Endothelial cell of umbilical vein (primary cell): ENCODE measurements around the gene LGI1. TPM values are rescaled to one million over a fixed set of nuclear protein-coding genes. Genes with fewer than 3 reads are reported as not detected.

Source experiments
- BruUV-seq: library from RNA; stranded (reverse); fragments of 400-500 nt; replicated peaks from 2 replicates; lab custom pipeline; 2021; lab: Mats Ljungman, UMichigan
- CTCF ChIA-PET: fragments of 300-600, 350-600 bp; sonication (Branson Sonifier 250); formaldehyde crosslinking; loops from one replicate; lab custom pipeline; 2021; ENCODE audit warnings: antibody characterized with exemption, inconsistent platforms; lab: Charles Lee
- POLR2A ChIA-PET: fragments of 300-600, 350-600 bp; sonication (Branson Sonifier 250); formaldehyde crosslinking; loops from one replicate; lab custom pipeline; 2021; ENCODE audit warnings: antibody characterized with exemption, inconsistent platforms; lab: Charles Lee
- DNase-seq: peaks from one replicate; pipeline ENCODE4 v3.0.0-alpha.2; 2011; ENCODE audit warnings: low read depth, low spot score
- FAIRE-seq: peaks from 2 replicates; lab custom pipeline; 2011; peaks lifted over from hg19 to GRCh38; lab: Jason Lieb, UNC
- H2AFZ ChIP-seq: 2 replicates; pipeline ENCODE4 v1.6.0; 2012; ENCODE audit warnings: low read depth, low read length, control low read depth, inconsistent platforms
- H3K27ac ChIP-seq: 2 replicates; pipeline ENCODE4 v1.5.1; 2011; ENCODE audit warnings: low read depth, mild to moderate bottlenecking, control low read depth, low read length, moderate library complexity; ENCODE audit not compliant: insufficient read depth
- H3K27me3 ChIP-seq, 2 experiments: 2 replicates each; pipeline versions ENCODE4 v1.6.0 to v1.6.1; 2011; ENCODE audit warnings: low read length in 2 of 2, mixed read lengths in 1 of 2; ENCODE audit not compliant: control insufficient read depth in 2 of 2, insufficient read depth in 2 of 2
- H3K36me3 ChIP-seq, 2 experiments: 2 replicates in 1 of 2; 3 replicates in 1 of 2; pipeline ENCODE4 v1.5.1; 2011; ENCODE audit warnings: low read length in 2 of 2, mild to moderate bottlenecking in 1 of 2, moderate library complexity in 1 of 2; ENCODE audit not compliant: control insufficient read depth in 2 of 2, insufficient read depth in 2 of 2; ENCODE audit errors: extremely low read depth in 1 of 2
- H3K4me1 ChIP-seq: 3 replicates; pipeline ENCODE4 v1.5.1; 2011; ENCODE audit warnings: mild to moderate bottlenecking, low read length; ENCODE audit not compliant: control insufficient read depth, insufficient read depth; ENCODE audit errors: extremely low read depth
- H3K4me2 ChIP-seq: 2 replicates; pipeline ENCODE4 v1.6.1; 2011; ENCODE audit warnings: low read length, control low read depth, mixed read lengths; ENCODE audit not compliant: insufficient read depth
- H3K4me3 ChIP-seq, 3 experiments: fragments of 200-600 bp in 1 of 3; sonication (generic), shearing (Covaris generic) in 1 of 3; replicated peaks in 1 of 3; 2 replicates each; pipeline ENCODE4 v1.5.1; 2011 to 2016; ENCODE audit warnings: control low read depth in 3 of 3, low read length in 3 of 3, mild to moderate bottlenecking in 2 of 3, inconsistent platforms in 1 of 3, low read depth in 1 of 3, moderate library complexity in 1 of 3; ENCODE audit not compliant: insufficient read depth in 1 of 3
- H3K79me2 ChIP-seq: 2 replicates; pipeline ENCODE4 v1.6.0; 2012; ENCODE audit warnings: low read length, inconsistent platforms; ENCODE audit not compliant: control insufficient read depth, insufficient read depth
- H3K9ac ChIP-seq: replicated peaks from 2 replicates; pipeline ENCODE3; 2011; ENCODE audit warnings: low read length, control low read depth; ENCODE audit not compliant: insufficient read depth; ENCODE audit errors: extremely low read depth
- H3K9me1 ChIP-seq: replicated peaks from 3 replicates; pipeline ENCODE4 v1.6.0; 2011; ENCODE audit warnings: mild to moderate bottlenecking, low read length; ENCODE audit not compliant: control insufficient read depth, insufficient read depth; ENCODE audit errors: extremely low read depth
- H3K9me3 ChIP-seq: replicated peaks from 2 replicates; pipeline ENCODE4 v1.5.1; 2012; ENCODE audit warnings: low read length, inconsistent platforms; ENCODE audit not compliant: control insufficient read depth, insufficient read depth
- H4K20me1 ChIP-seq: replicated peaks from 2 replicates; pipeline ENCODE3; 2011; ENCODE audit warnings: mild to moderate bottlenecking, low read length; ENCODE audit not compliant: control insufficient read depth, insufficient read depth; ENCODE audit errors: extremely low read depth
- EZH2 ChIP-seq: IDR thresholded peaks from 2 replicates; pipeline ENCODE4 v1.6.1; 2012; ENCODE audit warnings: borderline replicate concordance, low read depth, mild to moderate bottlenecking, moderate library complexity, low read length, inconsistent platforms; ENCODE audit not compliant: severe bottlenecking
- FOS ChIP-seq: IDR thresholded peaks from 2 replicates; pipeline ENCODE4 v1.6.1; 2011; ENCODE audit warnings: mild to moderate bottlenecking, low read length, moderate library complexity, borderline replicate concordance; ENCODE audit not compliant: insufficient read depth
- GATA2 ChIP-seq: IDR thresholded peaks from 2 replicates; pipeline ENCODE4 v1.7.0; 2011; ENCODE audit warnings: low read depth, mild to moderate bottlenecking, moderate library complexity, mixed read lengths, low read length; ENCODE audit not compliant: insufficient read length, insufficient read depth
- JUN ChIP-seq: IDR thresholded peaks from 2 replicates; pipeline ENCODE4 v1.6.1; 2011; ENCODE audit warnings: borderline replicate concordance, low read depth; ENCODE audit not compliant: insufficient read length, insufficient read depth
- MAX ChIP-seq: IDR thresholded peaks from 2 replicates; pipeline ENCODE4 v1.6.1; 2011; ENCODE audit not compliant: insufficient read depth, insufficient read length
- MYC ChIP-seq: IDR thresholded peaks from one replicate; pipeline ENCODE4 v1.6.1; 2011; ENCODE audit warnings: mild to moderate bottlenecking, low read depth, low read length
- POLR2A ChIP-seq: IDR thresholded peaks from 2 replicates; pipeline ENCODE4 v1.6.1; 2012; ENCODE audit warnings: low read depth, mild to moderate bottlenecking, control low read depth, low read length
- POLR2AphosphoS5 ChIP-seq: IDR thresholded peaks from 2 replicates; pipeline ENCODE4 v1.6.1; 2012; ENCODE audit warnings: low read depth, mild to moderate bottlenecking, control low read depth, low read length, moderate library complexity; ENCODE audit not compliant: insufficient read depth
- dilution Hi-C: fragments of 300-500 bp; cut with MboI; formaldehyde crosslinking; loops from one replicate; pipeline ENCODE4 v1.15.0; 2019; ENCODE audit warnings: low sequenced_read_pairs; ENCODE audit not compliant: extremely low pct_ligation_motif_present
- intact Hi-C: fragments of 100-400 bp; cut with micrococcal nuclease; formaldehyde crosslinking; loops from one replicate; pipeline ENCODE4 v1.10.0; 2022
- polyA plus RNA-seq, 4 experiments: library from polyadenylated mRNA; depleted of rRNA in 3 of 4; stranded (reverse) in 3 of 4; unstranded in 1 of 4; fragments of >200 nt; gene quantifications; 2 replicates each; pipeline versions ENCODE4 v1.2.1 to v1.2.3, GENCODE V29; 2011 to 2012; ENCODE audit warnings: missing spikeins in 1 of 4
- total RNA-seq: library from RNA; stranded (reverse); gene quantifications from 2 replicates; pipeline ENCODE4 v1.2.3, GENCODE V29; 2021
- TF ChIP-seq, protein P1 (sequence below), 2 donors: IDR thresholded peaks; 1 replicate in 1 of 2; 2 replicates in 1 of 2; pipeline ENCODE4 v1.5.1; 2011; ENCODE audit warnings: low read length in 2 of 2, mild to moderate bottlenecking in 2 of 2, moderate library complexity in 2 of 2, control low read depth in 1 of 2, inconsistent platforms in 1 of 2, low read depth in 1 of 2; ENCODE audit not compliant: insufficient read depth in 1 of 2; ENCODE audit errors: extremely low read depth in 1 of 2

Gene LGI1
- total and polyA plus RNA-seq, 2 donors (not counting 3 experiments of a cell fraction or from before 2014, with no cell fraction given) = not detected

GRCh38 chr10:93767724-93768399 is 10.1 kb downstream of the LGI1 start:
- Histone ChIP-seq H3K4me3 (no peak overlapping the region), H3K9ac (no peak overlapping the region), H3K4me2 (no peak overlapping the region), H3K27me3 (no peaks in the 10 kb centered on the region), H3K27ac (no peak overlapping the region), H2AFZ (no peak overlapping the region), H3K79me2 (no peaks in the 10 kb centered on the region), H3K9me1 (no peaks in the 10 kb centered on the region), H3K4me1 (no peaks in the 10 kb centered on the region), H3K36me3 (no peaks in the 10 kb centered on the region), H3K9me3 (no peaks in the 10 kb centered on the region), H4K20me1 (no peaks in the 10 kb centered on the region)
- FAIRE-seq = no peak
- TF ChIP-seq MAX = no peak
- TF ChIP-seq EZH2 = no peak
- no peak for TF ChIP-seq FOS
- no peak for TF ChIP-seq POLR2A
- intact Hi-C loops = no loop called here
- DNase-seq = no peak
- CTCF ChIA-PET = interaction anchor here (0.9 kb wide), 1 partner anchor 11 kb away, joined by 3 read pairs; no protein-coding TSS in a partner anchor
- BruUV-seq = no TSS peak
- dilution Hi-C loops = no loop called here
- POLR2A ChIA-PET = no interaction called here

- FAIRE-seq = no peak
- no peak for DNase-seq
- no peaks in the 10 kb centered on the region for H3K4me1 ChIP-seq
- intact Hi-C loops = no loop called here
- CTCF ChIA-PET = interaction anchor here (1.2 kb wide), 1 partner anchor 16 kb away, joined by 3 read pairs; no protein-coding TSS in a partner anchor
- H2AFZ ChIP-seq = no peak overlapping the region
- TF ChIP-seq, protein P1, sequence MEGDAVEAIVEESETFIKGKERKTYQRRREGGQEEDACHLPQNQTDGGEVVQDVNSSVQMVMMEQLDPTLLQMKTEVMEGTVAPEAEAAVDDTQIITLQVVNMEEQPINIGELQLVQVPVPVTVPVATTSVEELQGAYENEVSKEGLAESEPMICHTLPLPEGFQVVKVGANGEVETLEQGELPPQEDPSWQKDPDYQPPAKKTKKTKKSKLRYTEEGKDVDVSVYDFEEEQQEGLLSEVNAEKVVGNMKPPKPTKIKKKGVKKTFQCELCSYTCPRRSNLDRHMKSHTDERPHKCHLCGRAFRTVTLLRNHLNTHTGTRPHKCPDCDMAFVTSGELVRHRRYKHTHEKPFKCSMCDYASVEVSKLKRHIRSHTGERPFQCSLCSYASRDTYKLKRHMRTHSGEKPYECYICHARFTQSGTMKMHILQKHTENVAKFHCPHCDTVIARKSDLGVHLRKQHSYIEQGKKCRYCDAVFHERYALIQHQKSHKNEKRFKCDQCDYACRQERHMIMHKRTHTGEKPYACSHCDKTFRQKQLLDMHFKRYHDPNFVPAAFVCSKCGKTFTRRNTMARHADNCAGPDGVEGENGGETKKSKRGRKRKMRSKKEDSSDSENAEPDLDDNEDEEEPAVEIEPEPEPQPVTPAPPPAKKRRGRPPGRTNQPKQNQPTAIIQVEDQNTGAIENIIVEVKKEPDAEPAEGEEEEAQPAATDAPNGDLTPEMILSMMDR (IDR thresholded peaks at IDR 0.05; ENCODE audit: extremely low read depth in 1 of 2, insufficient read depth in 1 of 2, low read depth in 1 of 2, low read length in 2 of 2) = no peak
- TF ChIP-seq EZH2 = no peak
- TF ChIP-seq JUN = no peak
- no peak for TF ChIP-seq POLR2A
- TF ChIP-seq MAX = no peak
- no peak for TF ChIP-seq MYC
- TF ChIP-seq POLR2AphosphoS5 = no peak
- TF ChIP-seq GATA2 = no peak
- no peak for TF ChIP-seq FOS
- H3K27ac ChIP-seq = no peak overlapping the region
- no peak overlapping the region for H3K4me3 ChIP-seq
- BruUV-seq = no TSS peak
- no peaks in the 10 kb centered on the region for H3K9me3 ChIP-seq
- no peak overlapping the region for H3K9ac ChIP-seq
- no peak overlapping the region for H3K4me2 ChIP-seq
- dilution Hi-C loops = no loop called here
- H3K9me1 ChIP-seq = no peaks in the 10 kb centered on the region
- peaks cover 0 to 2% of the 10 kb centered on the region in 2 experiments for H3K27me3 ChIP-seq
- H3K36me3 ChIP-seq = no peaks in the 10 kb centered on the region
- no peaks in the 10 kb centered on the region for H4K20me1 ChIP-seq
- no peaks in the 10 kb centered on the region for H3K79me2 ChIP-seq
- POLR2A ChIA-PET = no interaction called here
Measured at GRCh38 chr10:93768892-93769291, 11.2 kb downstream of the LGI1 start.
